ENCODE measurements around the gene OR10AG1. TPM values are rescaled to one million over a fixed set of nuclear protein-coding genes. Genes with fewer than 3 reads are reported as not detected.

Gene OR10AG1
- not detected in 2 replicates for total RNA-seq

DNA sequence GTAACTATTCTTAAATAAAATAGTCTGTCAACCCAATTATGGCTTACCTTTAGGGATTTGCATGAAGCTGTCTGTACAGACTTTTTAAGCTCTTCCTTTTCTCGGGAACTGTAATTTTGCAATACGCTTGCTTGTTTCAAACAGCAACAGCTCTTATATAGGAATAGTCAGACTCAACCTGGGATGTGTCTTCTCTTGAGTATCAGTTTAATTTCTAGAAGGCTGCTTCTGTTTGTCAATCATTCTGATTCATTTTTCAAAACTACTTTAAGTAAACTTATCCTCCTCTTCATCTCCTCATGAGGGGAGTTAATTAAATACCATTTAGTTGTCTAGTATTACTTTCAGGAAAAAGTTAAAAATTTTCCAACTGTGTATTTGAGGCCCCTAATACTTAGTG is at the start of gene OR10AG1:
TSS of gene OR10AG1 (minus strand) at position 101 of the 400 bp plus-strand sequence. CDS start at position 63, 38 bp downstream.

GRCh38 chr11:55994525-55994924 is 24.8 kb upstream of the OR10AG1 start, which contains the start of gene OR5F1:
Gene OR5F1, minus strand, starts transcription at chr11:55994625. Its CDS starts 0 bp downstream, at chr11:55994625.

DNA sequence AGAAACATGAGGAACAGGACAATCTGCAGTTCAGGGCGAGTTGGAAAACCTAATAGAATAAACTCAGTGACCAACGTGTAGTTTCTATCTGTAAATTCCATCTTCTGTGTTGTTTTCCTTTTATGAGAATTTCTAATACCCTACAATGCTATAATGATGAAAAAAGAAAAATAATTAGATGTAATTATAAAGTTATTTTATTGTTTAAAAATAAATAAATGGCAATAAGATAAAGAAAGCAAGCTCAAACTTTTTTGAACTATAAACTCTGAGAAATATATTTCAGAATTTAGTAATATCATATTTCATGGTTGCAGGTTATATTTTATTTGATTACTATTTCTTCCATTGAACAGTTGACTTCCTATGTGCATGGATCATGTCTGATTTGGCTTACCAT is 33.4 kb downstream of the OR10AG1 start, which contains the start of gene OR5I1:
TSS of gene OR5I1 (minus strand) at position 101 of the 400 bp plus-strand sequence. CDS start at position 101, 0 bp downstream.

Other genes with a start within 250 kb of the OR10AG1 start
- not detected in 2 replicates for gene OR5D13, start 196.5 kb downstream of the OR10AG1 start, total RNA-seq
- not detected in 2 replicates for gene OR5D14, start 174.4 kb downstream of the OR10AG1 start, total RNA-seq
- not detected in 2 replicates for gene OR5L1, start 158.6 kb downstream of the OR10AG1 start, total RNA-seq
- gene OR5D18, start 150.3 kb downstream of the OR10AG1 start, total RNA-seq: not detected in 2 replicates
- gene OR5L2, start 142.7 kb downstream of the OR10AG1 start, total RNA-seq: not detected in 2 replicates
- not detected in 2 replicates for gene OR5D16, start 131.2 kb downstream of the OR10AG1 start, total RNA-seq
- not detected in 2 replicates for gene TRIM51, start 86.6 kb downstream of the OR10AG1 start, total RNA-seq
- not detected in 2 replicates for gene OR5W2, start 55.4 kb downstream of the OR10AG1 start, total RNA-seq
- not detected in 2 replicates for gene OR5I1, start 33.5 kb downstream of the OR10AG1 start, total RNA-seq
- not detected in 2 replicates for gene OR5F1, start 24.7 kb upstream of the OR10AG1 start, total RNA-seq
- not detected in 2 replicates for gene OR5AS1, start 57.7 kb upstream of the OR10AG1 start, total RNA-seq
- not detected in 2 replicates for gene OR8I2, start 123.4 kb upstream of the OR10AG1 start, total RNA-seq
- not detected in 2 replicates for gene OR8H2, start 133.7 kb upstream of the OR10AG1 start, total RNA-seq
- gene OR8H3, start 152.4 kb upstream of the OR10AG1 start, total RNA-seq: not detected in 2 replicates
- not detected in 2 replicates for gene OR8J3, start 170.3 kb upstream of the OR10AG1 start, total RNA-seq
- not detected in 2 replicates for gene OR8K5, start 190.4 kb upstream of the OR10AG1 start, total RNA-seq
- gene OR5J2, start 206.7 kb upstream of the OR10AG1 start, total RNA-seq: not detected in 2 replicates

Measured in hair follicle dermal papilla cell (primary cell).